ENCODE data around the gene ZNF512B.
"Not testable (repeated sequence)": the region's sequence is repeated elsewhere in the genome, so short reads cannot be mapped to it uniquely, and the experiment has no call there.

The ZNF512B gene, protein sequence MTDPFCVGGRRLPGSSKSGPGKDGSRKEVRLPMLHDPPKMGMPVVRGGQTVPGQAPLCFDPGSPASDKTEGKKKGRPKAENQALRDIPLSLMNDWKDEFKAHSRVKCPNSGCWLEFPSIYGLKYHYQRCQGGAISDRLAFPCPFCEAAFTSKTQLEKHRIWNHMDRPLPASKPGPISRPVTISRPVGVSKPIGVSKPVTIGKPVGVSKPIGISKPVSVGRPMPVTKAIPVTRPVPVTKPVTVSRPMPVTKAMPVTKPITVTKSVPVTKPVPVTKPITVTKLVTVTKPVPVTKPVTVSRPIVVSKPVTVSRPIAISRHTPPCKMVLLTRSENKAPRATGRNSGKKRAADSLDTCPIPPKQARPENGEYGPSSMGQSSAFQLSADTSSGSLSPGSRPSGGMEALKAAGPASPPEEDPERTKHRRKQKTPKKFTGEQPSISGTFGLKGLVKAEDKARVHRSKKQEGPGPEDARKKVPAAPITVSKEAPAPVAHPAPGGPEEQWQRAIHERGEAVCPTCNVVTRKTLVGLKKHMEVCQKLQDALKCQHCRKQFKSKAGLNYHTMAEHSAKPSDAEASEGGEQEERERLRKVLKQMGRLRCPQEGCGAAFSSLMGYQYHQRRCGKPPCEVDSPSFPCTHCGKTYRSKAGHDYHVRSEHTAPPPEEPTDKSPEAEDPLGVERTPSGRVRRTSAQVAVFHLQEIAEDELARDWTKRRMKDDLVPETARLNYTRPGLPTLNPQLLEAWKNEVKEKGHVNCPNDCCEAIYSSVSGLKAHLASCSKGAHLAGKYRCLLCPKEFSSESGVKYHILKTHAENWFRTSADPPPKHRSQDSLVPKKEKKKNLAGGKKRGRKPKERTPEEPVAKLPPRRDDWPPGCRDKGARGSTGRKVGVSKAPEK

DNA sequence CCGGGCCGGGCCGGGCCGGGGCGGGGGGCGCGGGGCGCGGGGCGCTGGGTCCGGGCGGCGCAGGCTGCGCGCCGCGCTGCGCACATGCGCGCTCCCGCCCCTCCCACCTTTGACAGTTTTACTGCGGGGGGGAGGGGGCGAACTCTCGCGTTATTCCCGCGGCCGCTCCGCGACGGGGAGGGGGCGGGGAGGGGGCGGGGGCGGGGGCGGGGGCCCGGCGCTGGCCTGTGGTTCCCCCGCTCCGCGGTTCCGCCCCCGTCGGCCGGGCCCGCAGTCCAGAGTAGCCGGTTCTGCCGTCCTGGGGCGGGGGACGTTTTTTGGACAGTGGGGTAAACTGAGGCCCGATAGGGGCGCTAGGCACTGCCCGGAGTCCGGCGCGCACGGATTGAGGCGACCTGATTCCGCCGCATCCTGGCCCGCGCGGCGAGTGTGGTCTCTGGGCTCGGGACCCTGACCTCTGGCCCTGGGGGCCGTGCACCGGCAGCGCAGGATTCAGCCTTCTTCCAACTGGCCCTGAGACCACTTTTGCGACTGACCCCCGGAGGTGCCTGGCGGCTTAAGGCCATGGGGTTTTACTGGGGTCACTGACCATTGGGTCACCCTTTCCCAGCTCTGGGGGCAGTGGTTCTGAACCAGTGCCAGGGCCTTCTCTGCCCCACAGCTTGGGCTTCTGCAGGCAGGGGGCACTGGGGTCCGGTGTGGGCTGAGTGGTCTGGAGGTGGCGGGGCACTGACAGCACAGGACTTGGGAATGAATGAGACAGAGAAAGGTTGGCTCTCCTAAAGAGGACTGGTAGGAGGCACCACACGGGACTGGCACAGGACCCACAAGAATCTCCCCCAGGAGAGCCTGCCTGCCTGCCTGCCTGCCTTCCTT lies at the start of gene ZNF512B:
Gene ZNF512B (minus strand): TSS at position 93 of the 876 bp plus-strand sequence. CDS start 1,980 bp downstream, outside the sequence.
- peak; percentile 80 for DNase-seq

DNA sequence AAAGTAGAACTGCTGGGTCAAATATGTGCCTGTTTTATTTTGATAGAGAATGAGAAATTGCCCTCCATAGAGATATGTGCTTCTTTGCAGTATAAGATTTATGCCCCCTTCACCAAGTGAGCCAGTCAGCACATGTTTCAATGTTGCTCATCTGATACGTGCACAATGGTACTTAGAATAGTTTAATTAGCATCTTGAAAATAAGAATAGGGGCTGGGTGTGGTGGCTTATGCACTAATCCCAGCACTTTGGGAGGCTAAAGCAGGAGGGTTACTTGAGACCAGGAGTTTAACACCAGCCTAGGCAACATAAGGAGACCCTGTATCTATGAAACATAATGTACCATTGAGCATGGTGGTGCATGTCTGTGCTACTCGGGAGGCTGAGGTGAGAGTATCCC lies 45.9 kb upstream of the ZNF512B start:
- no peak for DNase-seq

DNA sequence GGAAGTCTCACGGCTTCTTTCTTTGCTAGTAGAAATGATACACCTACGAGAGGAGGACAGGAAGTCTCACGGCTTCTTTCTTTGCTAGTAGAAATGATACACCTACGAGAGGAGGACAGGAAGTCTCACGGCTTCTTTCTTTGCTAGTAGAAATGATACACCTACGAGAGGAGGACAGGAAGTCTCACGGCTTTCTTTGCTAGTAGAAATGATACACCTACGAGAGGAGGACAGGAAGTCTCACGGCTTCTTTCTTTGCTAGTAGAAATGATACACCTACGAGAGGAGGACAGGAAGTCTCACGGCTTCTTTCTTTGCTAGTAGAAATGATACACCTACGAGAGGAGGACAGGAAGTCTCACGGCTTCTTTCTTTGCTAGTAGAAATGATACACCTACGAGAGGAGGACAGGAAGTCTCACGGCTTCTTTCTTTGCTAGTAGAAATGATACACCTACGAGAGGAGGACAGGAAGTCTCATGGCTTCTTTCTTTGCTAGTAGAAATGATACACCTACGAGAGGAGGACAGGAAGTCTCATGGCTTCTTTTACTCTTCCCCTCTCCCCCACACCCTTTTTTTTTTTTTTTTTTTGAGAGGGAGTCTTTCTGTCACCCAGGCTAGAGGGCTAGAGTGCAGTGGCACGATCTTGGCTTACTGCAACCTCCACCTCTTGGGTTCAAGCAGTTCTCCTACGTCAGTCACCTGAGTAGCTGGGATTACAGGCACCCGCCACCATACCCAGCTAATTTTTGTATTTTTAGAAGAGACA lies 42.8 kb upstream of the ZNF512B start:
- not testable (repeated sequence) for DNase-seq

DNA sequence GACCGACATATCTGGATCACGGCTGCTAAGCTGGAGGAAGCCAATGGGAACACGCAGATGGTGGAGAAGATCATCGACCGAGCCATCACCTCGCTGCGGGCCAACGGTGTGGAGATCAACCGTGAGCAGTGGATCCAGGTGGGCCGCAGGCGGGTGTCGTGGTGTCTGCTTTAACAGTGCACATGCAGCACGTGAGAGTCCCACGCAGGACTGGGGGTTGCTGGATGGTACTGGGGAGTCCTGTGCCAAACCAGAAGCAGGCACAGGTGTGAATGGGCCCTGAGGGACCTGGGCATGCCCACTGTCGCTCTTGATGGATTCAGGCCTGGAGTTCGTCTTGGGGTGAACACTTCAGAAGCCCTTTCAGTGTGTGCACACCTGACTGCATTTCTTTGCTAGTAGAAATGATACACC lies 41.6 kb upstream of the ZNF512B start:
- DNase-seq, result no peak

DNA sequence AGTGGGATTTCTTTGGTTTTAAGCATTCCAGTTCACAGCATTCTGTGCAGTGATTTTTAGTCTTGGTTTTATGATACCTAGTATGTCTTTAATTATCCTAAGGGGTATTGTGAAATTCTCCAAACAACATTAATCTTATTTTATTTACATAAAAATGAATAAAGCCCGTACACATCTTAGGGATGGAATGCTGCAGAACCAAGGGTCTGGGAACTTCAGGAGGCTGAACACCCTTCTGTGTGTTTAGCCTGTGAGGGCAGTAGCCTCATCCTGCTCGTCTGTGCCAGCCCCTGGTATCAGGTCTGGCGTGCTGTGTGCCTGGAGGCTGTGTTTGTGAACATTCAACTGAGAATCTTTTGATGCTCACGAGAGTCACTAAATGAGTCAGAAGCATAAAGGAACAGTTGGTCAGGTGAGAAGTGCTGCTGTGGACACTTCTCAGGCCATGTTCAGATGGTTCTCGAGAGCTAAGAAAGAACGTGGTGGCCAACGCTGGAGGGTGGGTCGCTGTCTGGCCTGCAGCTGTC lies 41.0 kb upstream of the ZNF512B start:
- no peak for DNase-seq

DNA sequence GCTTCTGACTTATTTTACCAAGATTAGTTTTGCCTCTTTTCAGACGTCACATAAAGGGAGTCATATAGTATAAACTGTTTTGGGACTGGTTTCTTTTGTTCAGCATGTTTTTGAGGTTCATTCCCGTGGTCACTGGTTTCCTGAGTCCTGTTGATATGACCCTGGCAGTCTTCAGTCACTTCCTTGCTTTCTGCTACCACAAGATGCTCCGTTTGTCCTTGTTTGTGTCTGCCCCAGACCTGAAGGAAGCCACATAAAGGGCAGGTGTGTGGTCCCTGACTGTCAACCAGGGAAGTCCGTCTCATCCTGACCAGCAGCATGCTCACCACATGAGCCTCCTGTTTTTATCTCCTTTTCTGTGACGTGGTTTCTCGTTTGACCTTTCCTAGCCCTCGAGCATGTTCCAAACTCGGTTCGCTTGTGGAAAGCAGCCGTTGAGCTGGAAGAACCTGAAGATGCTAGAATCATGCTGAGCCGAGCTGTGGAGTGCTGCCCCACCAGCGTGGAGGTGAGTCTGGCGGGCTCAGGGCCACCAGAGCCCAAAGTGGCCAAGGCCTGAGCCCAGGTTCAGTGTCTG lies 40.2 kb upstream of the ZNF512B start:
- DNase-seq, result no peak

DNA sequence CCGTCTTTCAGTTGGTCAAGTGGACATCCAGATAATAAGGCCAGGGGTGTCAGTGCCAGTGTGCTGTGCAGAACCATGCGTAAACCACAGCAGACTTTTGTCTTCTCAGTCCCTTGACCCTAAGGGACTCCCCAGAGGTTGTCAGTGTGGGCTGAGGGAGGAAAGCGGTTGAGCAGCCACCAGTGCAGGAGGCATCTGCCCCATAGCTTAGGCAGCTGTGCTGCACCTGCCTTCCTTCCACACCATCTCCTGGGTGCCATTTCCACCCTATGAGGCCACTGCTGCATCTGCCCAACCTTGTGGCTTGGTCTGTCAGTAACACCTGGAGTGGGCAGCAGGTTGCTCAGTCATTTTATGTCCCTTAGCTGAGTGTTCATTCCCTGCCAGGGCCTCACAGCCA lies 37.2 kb upstream of the ZNF512B start:
- no peak for DNase-seq

DNA sequence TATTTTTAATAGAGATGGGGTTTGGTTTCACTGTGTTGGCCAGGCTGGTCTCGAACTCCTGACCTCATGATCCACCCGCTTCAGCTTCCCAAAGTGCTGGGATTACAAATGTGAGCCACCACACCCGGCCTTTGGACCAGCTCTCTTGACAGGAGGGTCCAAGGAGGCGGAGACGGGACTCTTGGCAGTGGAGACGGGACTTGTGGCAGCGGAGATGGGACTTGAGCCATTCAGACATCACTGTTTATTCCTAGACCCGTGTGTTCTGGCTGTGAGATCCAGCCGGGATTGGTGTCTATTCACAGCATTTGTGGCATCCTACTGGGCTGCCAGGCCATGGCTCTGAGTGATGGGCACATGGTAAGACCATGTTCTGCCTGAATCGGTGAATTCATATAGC lies 36.8 kb upstream of the ZNF512B start:
- DNase-seq, result no peak

DNA sequence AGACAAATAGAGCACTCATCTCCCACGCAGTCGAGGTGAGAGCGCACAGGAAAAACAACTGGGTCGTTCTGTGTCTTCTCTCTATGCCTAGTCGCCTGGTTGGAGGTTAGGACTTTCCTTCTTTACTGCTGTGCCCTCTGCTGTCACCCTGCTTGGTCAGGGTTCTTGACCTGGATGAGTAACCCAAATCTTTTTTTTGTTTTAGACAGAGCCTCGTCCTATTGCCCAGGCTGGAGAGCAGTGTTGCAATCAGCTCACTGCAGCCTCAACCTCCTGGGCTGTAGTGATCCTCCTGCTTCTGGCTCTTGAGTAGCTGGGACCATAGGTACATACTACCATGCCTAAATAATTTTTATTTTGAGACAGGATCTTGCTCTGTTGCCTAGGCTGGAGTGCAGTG lies 35.7 kb upstream of the ZNF512B start:
- DNase-seq, result no peak

DNA sequence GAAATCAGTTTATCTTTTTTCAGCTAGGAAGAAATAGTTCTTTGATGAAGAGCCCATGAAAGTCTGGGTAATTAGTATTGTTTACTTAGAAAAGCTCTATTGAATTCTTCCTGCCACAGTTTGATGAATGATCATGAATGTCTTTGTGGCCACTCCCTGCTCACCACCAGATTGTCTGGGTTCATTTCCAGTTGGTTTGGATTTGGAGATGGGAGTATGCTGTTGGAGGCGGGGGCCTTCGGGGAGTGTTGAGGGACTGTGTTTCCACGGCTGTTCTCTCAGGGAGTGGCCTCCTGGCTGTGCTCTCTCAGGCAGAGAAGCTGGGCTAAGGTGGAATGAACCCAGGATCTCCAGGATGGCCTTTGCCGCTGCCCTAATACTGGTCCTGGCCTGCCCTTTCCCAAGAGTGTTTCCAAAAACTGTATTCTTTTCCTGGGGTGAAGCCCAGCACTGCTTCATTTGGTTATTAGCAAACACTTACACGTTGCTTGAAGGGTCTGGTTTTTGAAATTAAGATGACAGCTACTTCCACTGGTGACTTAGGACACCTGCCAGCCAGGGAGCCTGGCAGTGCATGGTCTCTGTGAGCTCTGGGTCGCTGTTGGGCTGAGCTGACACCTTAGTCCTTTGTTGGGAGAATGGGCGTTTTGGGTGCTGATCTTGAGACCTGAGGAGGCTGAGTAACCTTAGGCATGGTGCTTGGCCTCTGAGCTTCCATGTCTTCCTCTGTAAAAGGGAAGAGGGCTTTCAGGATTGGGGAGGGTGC lies 34.4 kb upstream of the ZNF512B start:
- no peak for DNase-seq

DNA sequence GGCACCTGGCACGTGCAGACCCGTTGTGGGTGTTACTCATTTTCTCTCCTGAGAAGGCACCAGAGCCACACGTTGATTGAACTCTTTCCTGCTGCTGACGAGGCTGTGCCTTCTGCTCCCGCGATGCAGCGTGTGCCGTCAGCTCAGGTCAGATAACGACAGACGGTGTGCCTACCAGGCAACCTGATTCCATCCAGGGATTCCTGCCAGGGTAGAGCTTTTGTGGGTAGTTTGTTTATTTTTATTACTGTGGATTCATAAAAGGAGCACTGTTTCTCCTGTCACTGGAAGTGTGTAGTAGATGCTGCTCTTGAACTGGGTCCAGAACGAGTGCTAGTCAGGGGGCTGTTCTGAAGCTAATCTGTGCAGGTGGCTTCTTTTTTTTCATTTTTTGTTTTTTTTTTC lies 31.9 kb upstream of the ZNF512B start:
- DNase-seq, result no peak

DNA sequence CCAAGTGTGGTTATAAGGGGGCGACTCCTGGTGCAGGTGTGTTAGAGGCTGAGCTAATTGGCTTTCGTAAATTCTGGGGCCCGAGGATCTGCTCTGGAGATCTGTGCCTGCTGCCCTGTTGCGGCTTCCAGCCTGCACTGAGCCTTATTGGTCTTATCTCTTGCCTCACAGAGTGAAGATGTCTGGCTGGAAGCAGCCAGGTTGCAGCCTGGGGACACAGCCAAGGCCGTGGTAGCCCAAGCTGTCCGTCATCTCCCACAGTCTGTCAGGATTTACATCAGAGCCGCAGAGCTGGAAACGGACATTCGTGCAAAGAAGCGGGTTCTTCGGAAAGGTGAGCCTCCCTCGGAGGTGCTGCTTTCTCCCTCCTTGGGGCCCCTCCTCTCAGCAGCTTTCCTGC lies 31.2 kb upstream of the ZNF512B start:
- DNase-seq, result no peak

DNA sequence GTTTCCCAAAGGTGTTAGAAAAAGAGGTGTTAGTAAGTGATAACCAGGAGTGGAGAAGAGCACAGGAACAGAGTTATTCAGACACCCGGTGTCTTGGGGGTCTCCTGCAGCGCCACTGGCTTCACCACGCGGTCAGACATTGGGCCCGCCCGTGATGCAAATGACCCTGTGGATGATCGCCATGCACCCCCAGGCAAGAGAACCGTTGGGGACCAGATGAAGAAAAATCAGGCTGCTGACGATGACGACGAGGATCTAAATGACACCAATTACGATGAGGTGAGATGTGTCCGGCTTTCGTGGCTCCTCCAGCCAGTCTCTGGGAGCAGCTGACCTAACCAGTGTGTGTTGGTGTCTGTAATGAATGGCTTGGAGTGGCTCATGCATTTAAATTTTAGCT lies 13.2 kb upstream of the ZNF512B start:
- DNase-seq, result no peak

DNA sequence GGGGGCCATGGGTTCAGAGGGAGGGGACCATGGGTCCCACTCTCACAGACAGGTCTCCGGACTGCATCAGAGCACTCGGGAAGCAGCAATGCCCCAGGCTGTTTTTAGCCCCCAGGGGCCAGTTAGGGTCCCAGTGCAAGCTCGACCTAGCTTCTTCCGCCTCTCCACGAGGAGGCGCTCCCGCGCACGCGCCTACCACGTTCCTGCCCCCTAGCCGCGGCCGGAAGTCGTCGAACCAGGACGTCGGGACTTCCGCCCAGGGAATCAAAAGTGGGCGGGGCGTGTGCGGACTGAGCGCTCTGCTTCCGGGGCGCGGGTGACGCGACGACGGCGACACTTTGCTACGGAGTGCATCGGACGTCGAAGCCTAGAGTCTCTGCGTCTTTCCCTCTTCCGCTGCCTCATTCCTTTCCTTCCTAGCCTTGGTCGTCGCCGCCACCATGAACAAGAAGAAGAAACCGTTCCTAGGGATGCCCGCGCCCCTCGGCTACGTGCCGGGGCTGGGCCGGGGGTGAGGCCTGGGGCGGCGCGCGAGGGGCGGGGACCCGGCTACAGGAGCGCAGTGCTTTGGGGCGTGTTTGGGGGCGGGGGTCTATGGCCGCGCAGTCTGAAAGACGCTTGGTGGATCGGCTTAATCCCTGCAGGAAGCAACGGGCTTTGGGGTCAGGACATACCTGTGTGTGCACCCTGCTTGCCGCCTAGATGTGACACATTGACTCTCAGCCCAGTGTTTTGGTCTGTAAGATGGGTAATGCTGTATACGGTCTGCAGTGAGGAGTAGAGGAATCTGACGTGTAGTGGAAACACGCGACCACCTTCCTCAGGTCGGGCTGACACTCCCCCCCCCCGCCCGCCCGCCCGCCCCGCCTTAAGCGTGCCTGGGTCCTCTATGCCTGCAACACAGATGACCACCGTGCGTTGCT lies 11.3 kb upstream of the ZNF512B start, which contains the start of gene PRPF6:
Gene PRPF6 (plus strand): TSS at position 327 of the 923 bp plus-strand sequence. CDS start 114 bp downstream, at position 441.
- DNase-seq, result peak; percentile 95

DNA sequence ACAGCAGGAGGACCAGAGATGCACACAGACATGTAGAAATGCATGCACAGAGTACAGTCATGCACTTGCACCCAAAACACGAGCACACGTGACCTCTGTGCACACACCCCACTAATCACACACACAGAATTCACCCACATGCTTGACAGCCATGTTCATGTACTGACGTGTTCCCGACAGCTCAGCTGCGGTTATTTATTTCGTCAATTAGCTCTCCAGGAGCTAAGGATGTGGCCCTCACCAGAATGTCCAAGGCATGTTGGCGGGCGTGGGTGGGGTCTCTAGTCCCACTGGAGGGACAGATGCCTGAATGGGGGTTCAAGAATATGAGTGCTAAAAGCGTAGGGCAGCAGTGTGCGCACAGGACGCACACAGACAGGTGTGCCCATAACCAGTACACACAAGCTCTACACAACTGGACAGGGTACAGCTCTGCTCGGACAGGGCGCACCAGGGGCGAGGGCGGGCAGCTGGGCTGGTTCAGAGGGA lies 10.6 kb upstream of the ZNF512B start:
- no peak for DNase-seq

DNA sequence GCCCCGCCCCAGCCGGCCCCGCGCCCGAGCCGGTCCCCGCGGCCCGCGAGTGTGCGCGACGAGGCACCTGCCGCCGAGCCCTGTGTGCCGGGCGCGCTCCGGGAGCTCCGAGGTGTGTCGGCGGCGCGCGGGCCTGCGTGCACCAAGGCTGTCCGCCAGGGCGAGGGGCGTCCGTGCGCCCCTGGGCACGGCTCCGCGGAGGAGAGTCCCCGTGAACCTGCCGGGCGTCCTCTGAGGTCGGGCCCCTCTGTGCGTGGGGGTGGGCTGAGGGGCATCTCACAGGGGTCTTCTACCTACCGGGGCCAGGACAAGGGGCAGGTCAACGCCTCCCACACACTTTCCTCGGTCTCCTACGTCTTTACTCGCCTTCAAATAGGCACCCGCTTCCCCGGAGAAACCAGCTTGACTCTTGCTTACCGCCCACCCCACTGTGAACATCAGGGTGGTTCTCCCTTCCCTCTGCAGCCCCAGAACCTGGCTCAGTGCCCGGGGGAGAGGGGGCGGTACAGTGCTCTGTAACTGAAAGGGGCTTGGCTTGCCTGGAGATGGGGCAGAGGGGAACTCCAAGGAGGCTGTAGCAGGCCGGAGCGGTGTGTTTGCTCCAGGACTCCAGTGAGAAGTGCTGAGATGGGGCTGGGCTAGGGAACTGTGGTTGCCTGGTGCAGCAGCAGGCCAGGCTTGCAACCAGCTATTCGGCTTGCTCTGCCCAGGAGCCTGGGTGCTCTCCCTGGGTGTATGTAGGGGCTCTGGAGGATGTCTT lies 10.0 kb upstream of the ZNF512B start, which contains the start of gene SAMD10:
Gene SAMD10 (minus strand): TSS at position 86 of the 760 bp plus-strand sequence. CDS start 175 bp downstream, outside the sequence.
- peak; percentile 87 for DNase-seq

DNA sequence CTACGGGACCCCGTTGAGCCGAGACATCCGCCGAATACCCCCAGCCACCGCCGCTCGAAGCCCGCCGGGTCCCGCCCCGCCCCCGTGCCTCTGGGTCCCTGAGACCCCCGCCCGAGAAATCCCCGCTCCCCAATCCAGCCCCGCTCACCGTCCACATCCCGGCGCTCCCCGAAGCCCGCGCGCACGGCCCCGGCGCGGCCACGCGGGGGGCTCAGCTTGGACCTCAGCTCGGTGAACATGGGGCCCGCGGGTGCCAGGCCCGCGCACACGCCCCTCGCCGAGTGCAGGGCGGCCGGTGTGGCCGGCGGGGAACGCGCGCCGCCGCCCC lies 9.5 kb upstream of the ZNF512B start:
- DNase-seq, result peak; percentile 37

Measured in left hindlimb (tissue), 1 donor.